Muscle of arm (tissue), 12 donors: ENCODE data around the gene OOSP1. TPM values are rescaled to one million over a fixed set of nuclear protein-coding genes. Genes with fewer than 3 reads are reported as not detected.
"Not testable (repeated sequence)": the region's sequence is repeated elsewhere in the genome, so short reads cannot be mapped to it uniquely, and the experiment has no call there.

Experiments used
- DNase-seq: peaks from one replicate; pipeline ENCODE4 v3.0.0-alpha.2; 2013
- polyA plus RNA-seq, 12 donors: library from polyadenylated mRNA; unstranded; fragments of 120-200 nt; gene quantifications; one replicate each; pipeline ENCODE4 v1.2.1, GENCODE V29; 2013; ENCODE audit not compliant: insufficient read length in 12 of 12

The OOSP1 gene
- polyA plus RNA-seq, 12 donors, result not detected

GRCh38 chr11:59960502-59961381, 22.5 kb downstream of the OOSP1 start:
- DNase-seq, result no peak

- DNase-seq, result no peak
Observed at GRCh38 chr11:59962107-59962482, 23.9 kb downstream of the OOSP1 start.

- no peak for DNase-seq
Observed at GRCh38 chr11:59963733-59964132, 25.5 kb downstream of the OOSP1 start, which contains the start of gene OOSP4A. TSS of gene OOSP4A (plus strand) at chr11:59964033. CDS start at chr11:59964033, 0 bp downstream.

GRCh38 chr11:59965424-59965823, 27.2 kb downstream of the OOSP1 start:
- DNase-seq, result no peak

- DNase-seq, result no peak
Observed at GRCh38 chr11:59966201-59966600, 28.0 kb downstream of the OOSP1 start.

GRCh38 chr11:59967677-59968394, 29.6 kb downstream of the OOSP1 start:
- DNase-seq, result no peak

GRCh38 chr11:59968395-59968783, 30.2 kb downstream of the OOSP1 start:
- no peak for DNase-seq

GRCh38 chr11:59973097-59973496, 34.9 kb downstream of the OOSP1 start:
- no peak for DNase-seq

- no peak for DNase-seq
Observed at GRCh38 chr11:59981106-59981770, 43.0 kb downstream of the OOSP1 start.

- DNase-seq, result not testable (repeated sequence)
Observed at GRCh38 chr11:59982037-59982436, 43.8 kb downstream of the OOSP1 start.

GRCh38 chr11:59983212-59983611, 45.0 kb downstream of the OOSP1 start:
- DNase-seq, result no peak

- DNase-seq, result no peak
Observed at GRCh38 chr11:59984368-59984767, 46.1 kb downstream of the OOSP1 start.

GRCh38 chr11:59990421-59990820, 52.2 kb downstream of the OOSP1 start:
- DNase-seq, result no peak

GRCh38 chr11:59992425-59992824, 54.2 kb downstream of the OOSP1 start:
- no peak for DNase-seq

- no peak for DNase-seq
Observed at GRCh38 chr11:59997800-59998199, 59.6 kb downstream of the OOSP1 start.

GRCh38 chr11:59999691-60000090, 61.5 kb downstream of the OOSP1 start:
- DNase-seq, result no peak

- no peak for DNase-seq
Observed at GRCh38 chr11:60003729-60004128, 65.5 kb downstream of the OOSP1 start.

- no peak for DNase-seq
Observed at GRCh38 chr11:60005360-60005759, 67.1 kb downstream of the OOSP1 start.
